IMR-90 (cell line): ENCODE data around the gene FAM229A. TPM values are rescaled to one million over a fixed set of nuclear protein-coding genes. Genes with fewer than 3 reads are reported as not detected.

Experiments used
- ATAC-seq: fragments of 200-7000 bp; cut with Tn5 transposase; 2 replicates; pipeline ENCODE4 v1.9.1; 2020; ENCODE audit warnings: low read depth, mild to moderate bottlenecking, moderate library complexity
- BruUV-seq: library from RNA; stranded (reverse); fragments of 400-500 nt; replicated peaks from 2 replicates; lab custom pipeline; 2021; lab: Mats Ljungman, UMichigan
- CTCF ChIA-PET: fragments of 300-600 bp; formaldehyde crosslinking; extraction: SDS; loops from one replicate; lab custom pipeline; 2021; ENCODE audit warnings: antibody characterized with exemption; lab: Yijun Ruan, JAX
- POLR2A ChIA-PET: fragments of 300-600 bp; sonication (Branson Sonifier 250); formaldehyde crosslinking; loops from one replicate; lab custom pipeline; 2022; ENCODE audit warnings: antibody characterized with exemption; ENCODE audit not compliant: unreplicated experiment; lab: Charles Lee
- DNase-seq: peaks from one replicate; pipeline ENCODE4 v3.0.0; 2013
- H2AFZ ChIP-seq: replicated peaks from 2 replicates; pipeline ENCODE3; 2013; ENCODE audit warnings: low read length, mild to moderate bottlenecking; ENCODE audit not compliant: poor library complexity
- H2AK5ac ChIP-seq: 2 replicates; pipeline ENCODE4 v1.6.1; 2013; ENCODE audit warnings: low read depth, low read length, inconsistent platforms
- H2AK9ac ChIP-seq: replicated peaks from 2 replicates; pipeline ENCODE3; 2013; ENCODE audit warnings: mild to moderate bottlenecking, low read depth, low read length, moderate library complexity; ENCODE audit not compliant: poor library complexity
- H2BK120ac ChIP-seq: 2 replicates; pipeline ENCODE4 v1.6.1; 2013; ENCODE audit warnings: low read depth, low read length, inconsistent platforms
- H2BK15ac ChIP-seq: 3 replicates; pipeline ENCODE4 v1.6.1; 2013; ENCODE audit warnings: low read depth, low read length, inconsistent platforms
- H2BK20ac ChIP-seq: 2 replicates; pipeline ENCODE4 v1.6.1; 2013; ENCODE audit warnings: low read depth, mild to moderate bottlenecking, inconsistent platforms, low read length, moderate library complexity
- H2BK5ac ChIP-seq: 2 replicates; pipeline ENCODE4 v1.6.1; 2013; ENCODE audit warnings: mild to moderate bottlenecking, low read depth, low read length, inconsistent platforms; ENCODE audit not compliant: poor library complexity, severe bottlenecking
- H3K14ac ChIP-seq: replicated peaks from 2 replicates; pipeline ENCODE4 v1.6.1; 2013; ENCODE audit warnings: low read depth, low read length, inconsistent platforms
- H3K18ac ChIP-seq: 2 replicates; pipeline ENCODE4 v1.6.1; 2013; ENCODE audit warnings: low read depth, low read length, control low read depth
- H3K23ac ChIP-seq: 2 replicates; pipeline ENCODE4 v1.6.1; 2013; ENCODE audit warnings: low read depth, low read length, inconsistent platforms
- H3K27ac ChIP-seq: 2 replicates; pipeline ENCODE4 v1.5.1; 2013; ENCODE audit warnings: mild to moderate bottlenecking, control low read depth, low read length; ENCODE audit not compliant: insufficient read depth
- H3K27me3 ChIP-seq: 2 replicates; pipeline ENCODE4 v1.6.1; 2013; ENCODE audit warnings: low read length; ENCODE audit not compliant: control insufficient read depth, insufficient read depth
- H3K36me3 ChIP-seq: 2 replicates; pipeline ENCODE4 v1.6.1; 2013; ENCODE audit warnings: low read length, mixed read lengths; ENCODE audit not compliant: control insufficient read depth, insufficient read depth
- H3K4ac ChIP-seq: 2 replicates; pipeline ENCODE4 v1.6.1; 2013; ENCODE audit warnings: low read depth, low read length, inconsistent platforms
- H3K4me1 ChIP-seq: 2 replicates; pipeline ENCODE4 v1.6.1; 2013; ENCODE audit warnings: low read length, mixed read lengths; ENCODE audit not compliant: control insufficient read depth, insufficient read depth
- H3K4me2 ChIP-seq: 2 replicates; pipeline ENCODE4 v1.6.1; 2013; ENCODE audit warnings: low read depth, mild to moderate bottlenecking, control low read depth, low read length, moderate library complexity
- H3K4me3 ChIP-seq: 2 replicates; pipeline ENCODE4 v1.5.1; 2013; ENCODE audit warnings: low read depth, mild to moderate bottlenecking, control low read depth, low read length, moderate library complexity; ENCODE audit not compliant: insufficient read depth
- H3K56ac ChIP-seq: 2 replicates; pipeline ENCODE4 v1.6.1; 2013; ENCODE audit warnings: low read length, inconsistent platforms; ENCODE audit not compliant: insufficient read depth; ENCODE audit errors: extremely low read depth
- H3K79me1 ChIP-seq, 2 experiments: 2 replicates each; pipeline ENCODE4 v1.6.1; 2013; ENCODE audit warnings: low read length in 2 of 2, inconsistent platforms in 1 of 2, low read depth in 1 of 2
- H3K9ac ChIP-seq: 2 replicates; pipeline ENCODE4 v1.6.1; 2013; ENCODE audit warnings: low read depth, low read length, control low read depth
- H3K9me1 ChIP-seq: 2 replicates; pipeline ENCODE4 v1.6.1; 2013; ENCODE audit warnings: low read length, inconsistent platforms; ENCODE audit not compliant: insufficient read depth
- H3K9me3 ChIP-seq: 2 replicates; pipeline ENCODE4 v1.6.1; 2013; ENCODE audit warnings: low read length; ENCODE audit not compliant: control insufficient read depth, insufficient read depth
- H4K20me1 ChIP-seq: 2 replicates; pipeline ENCODE4 v1.6.1; 2013; ENCODE audit warnings: low read length, inconsistent platforms; ENCODE audit not compliant: insufficient read depth
- H4K5ac ChIP-seq: 2 replicates; pipeline ENCODE4 v1.6.1; 2013; ENCODE audit warnings: mild to moderate bottlenecking, low read depth, low read length, control low read depth
- H4K8ac ChIP-seq, 2 experiments: 2 replicates each; pipeline ENCODE4 v1.6.1; 2013; ENCODE audit warnings: low read depth in 2 of 2, low read length in 2 of 2, control low read depth in 1 of 2, inconsistent platforms in 1 of 2
- H4K91ac ChIP-seq: 2 replicates; pipeline ENCODE4 v1.6.1; 2013; ENCODE audit warnings: low read depth, low read length, inconsistent platforms; ENCODE audit not compliant: insufficient read depth
- BHLHE40 ChIP-seq: fragments of 150-350 bp; IDR thresholded peaks from 2 replicates; pipeline ENCODE4 v1.6.1; 2016; ENCODE audit warnings: mild to moderate bottlenecking, low read depth, low read length
- CEBPB ChIP-seq: IDR thresholded peaks from 2 replicates; pipeline ENCODE4 v1.6.1; 2012; ENCODE audit warnings: low read depth, low read length, improper control_type of control experiment
- CHD1 ChIP-seq: IDR thresholded peaks from 2 replicates; pipeline ENCODE4 v1.6.1; 2012; ENCODE audit warnings: low read depth, low read length, improper control_type of control experiment
- ELK1 ChIP-seq: fragments of 150-350 bp; IDR thresholded peaks from 2 replicates; pipeline ENCODE4 v1.6.1; 2016; ENCODE audit warnings: low read depth, mild to moderate bottlenecking, low read length, moderate library complexity, borderline replicate concordance
- FOS ChIP-seq: fragments of 150-350 bp; IDR thresholded peaks from 2 replicates; pipeline ENCODE4 v1.6.1; 2016; ENCODE audit warnings: low read depth, low read length
- MAFK ChIP-seq: IDR thresholded peaks from 2 replicates; pipeline ENCODE4 v1.6.1; 2012; ENCODE audit warnings: low read depth, low read length, improper control_type of control experiment
- MAZ ChIP-seq: IDR thresholded peaks from 2 replicates; pipeline ENCODE4 v1.6.1; 2012; ENCODE audit warnings: low read depth, mild to moderate bottlenecking, low read length, improper control_type of control experiment, moderate library complexity, borderline replicate concordance
- MXI1 ChIP-seq: IDR thresholded peaks from 2 replicates; pipeline ENCODE4 v1.6.1; 2012; ENCODE audit warnings: low read depth, mild to moderate bottlenecking, low read length, moderate library complexity, borderline replicate concordance
- NFE2L2 ChIP-seq: fragments of 150-350 bp; IDR thresholded peaks from 2 replicates; pipeline ENCODE4 v1.6.1; 2016; ENCODE audit warnings: low read depth, mild to moderate bottlenecking, low read length
- POLR2A ChIP-seq: IDR thresholded peaks from 2 replicates; pipeline ENCODE4 v1.6.1; 2012; ENCODE audit warnings: mild to moderate bottlenecking, low read depth, low read length
- RAD21 ChIP-seq: IDR thresholded peaks from 2 replicates; pipeline ENCODE4 v1.6.1; 2012; ENCODE audit warnings: low read length, improper control_type of control experiment
- RCOR1 ChIP-seq: IDR thresholded peaks from 2 replicates; pipeline ENCODE4 v1.6.1; 2012; ENCODE audit warnings: mild to moderate bottlenecking, low read length, improper control_type of control experiment; ENCODE audit not compliant: insufficient replicate concordance
- RFX5 ChIP-seq: IDR thresholded peaks from 2 replicates; pipeline ENCODE4 v1.8.0; 2012; ENCODE audit warnings: low read depth, mild to moderate bottlenecking, low read length, moderate library complexity
- SMC3 ChIP-seq: fragments of 150-350 bp; IDR thresholded peaks from 2 replicates; pipeline ENCODE4 v1.6.1; 2016; ENCODE audit warnings: low read depth, mild to moderate bottlenecking, antibody characterized with exemption, low read length, moderate library complexity
- USF2 ChIP-seq: fragments of 150-350 bp; IDR thresholded peaks from 2 replicates; pipeline ENCODE4 v1.6.1; 2017; ENCODE audit warnings: mild to moderate bottlenecking, antibody characterized with exemption, low read length, low read depth
- WGBS, 2 experiments: methylation state at CpG; one replicate each; pipeline versions ENCODE4 v1.1.5 to v1.1.7; 2013; ENCODE audit warnings: missing lambda C conversion rate in 2 of 2; ENCODE audit not compliant: insufficient read length in 1 of 2; ENCODE audit errors: extremely low coverage in 2 of 2; 5-methylcytosine and 5-hydroxymethylcytosine counted together
- dilution Hi-C: fragments of 300-500 bp; cut with HindIII; formaldehyde crosslinking; loops from one replicate; pipeline ENCODE4 v1.14.3; 2018; ENCODE audit warnings: low sequenced_read_pairs; ENCODE audit not compliant: unreplicated experiment
- in situ Hi-C: fragments of 300-500 bp; cut with MboI; formaldehyde crosslinking; loops from 3 replicates; pipeline ENCODE4 v1.14.3; 2019; ENCODE audit warnings: low sequenced_read_pairs, inconsistent platforms, mixed read lengths
- intact Hi-C: fragments of 100-400 bp; cut with micrococcal nuclease; formaldehyde crosslinking; loops from 2 replicates; pipeline ENCODE4 v1.10.0; 2022
- polyA plus RNA-seq, 3 experiments: library from polyadenylated mRNA; depleted of rRNA; stranded (reverse); fragments of >200 nt; gene quantifications; 2 replicates each; pipeline ENCODE4 v1.2.3, GENCODE V29; 2012; ENCODE audit warnings: low replicate concordance in 1 of 3
- total RNA-seq: library from RNA; depleted of rRNA; stranded (reverse); fragments of >200 nt; gene quantifications from 2 replicates; pipeline ENCODE4 v1.2.3, GENCODE V29; 2012
- TF ChIP-seq, protein P1 (sequence below): conservative IDR thresholded peaks from 2 replicates; pipeline ENCODE4 v1.5.1; 2012; ENCODE audit warnings: mild to moderate bottlenecking, low read depth, low read length, improper control_type of control experiment

The FAM229A gene
- total and polyA plus RNA-seq, 2 of the 4 experiments (the other 2 are of a cell fraction): 0.36 to 4.3 TPM

DNA sequence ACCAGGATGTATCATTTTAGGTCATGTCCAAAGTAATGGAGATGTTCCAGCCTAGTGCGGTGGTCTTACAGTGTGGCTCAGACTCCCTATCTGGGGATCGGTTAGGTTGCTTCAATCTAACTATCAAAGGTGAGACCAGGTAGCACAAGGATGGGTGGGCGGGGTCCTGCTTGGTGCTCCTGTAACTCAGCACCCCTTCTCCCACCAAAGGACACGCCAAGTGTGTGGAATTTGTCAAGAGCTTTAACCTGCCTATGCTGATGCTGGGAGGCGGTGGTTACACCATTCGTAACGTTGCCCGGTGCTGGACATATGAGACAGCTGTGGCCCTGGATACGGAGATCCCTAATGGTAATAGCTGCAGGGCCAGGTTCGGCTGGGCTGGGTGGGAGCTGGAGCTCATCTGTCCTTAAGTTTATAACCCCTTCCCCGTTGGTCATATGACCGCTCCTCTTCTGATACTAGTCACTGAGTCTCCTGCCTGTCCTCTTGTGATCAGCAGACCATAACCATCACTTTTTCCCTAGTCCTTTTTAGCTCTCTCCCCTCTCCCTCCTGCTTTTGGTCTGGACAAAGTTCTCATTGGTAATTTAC, 31.6 kb downstream of the FAM229A start:
- Histone ChIP-seq H3K4me3 (no peak overlapping the region), H3K4me2 (no peak overlapping the region), H2AFZ (no peak overlapping the region), H2BK5ac (no peak overlapping the region), H3K14ac (no peak overlapping the region), H3K9me3 (no peaks in the 10 kb centered on the region), H2BK120ac (no peak overlapping the region), H3K4me1 (peaks cover 1% of the 10 kb centered on the region), H3K9me1 (peaks cover 19% of the 10 kb centered on the region; the same call in 1 of the 2 replicates), H2BK15ac (no peak overlapping the region), H2BK20ac (no peak overlapping the region), H3K27me3 (no peaks in the 10 kb centered on the region), H3K36me3 (peaks cover 69% of the 10 kb centered on the region), H3K79me1 (peaks cover 19 to 72% of the 10 kb centered on the region in 2 experiments; a peak in 3 of 4 replicates), H4K5ac (no peak overlapping the region), H2AK9ac (no peak overlapping the region), H4K20me1 (peaks cover 34% of the 10 kb centered on the region), H3K56ac (no peak overlapping the region), H3K18ac (no peak overlapping the region), H3K27ac (no peak overlapping the region), H2AK5ac (no peak overlapping the region), H3K4ac (no peak overlapping the region), H4K8ac (no peak overlapping the region), H3K9ac (no peak overlapping the region), H4K91ac (no peak overlapping the region), H3K23ac (no peak overlapping the region)
- WGBS, 2 experiments: 79% methylated on average over 7 of the region's 12 CpGs; no CpG with 5 or more reads in 1 of the 2 experiments
- no peak for TF ChIP-seq ELK1
- no peak for TF ChIP-seq BHLHE40
- TF ChIP-seq POLR2A: no peak
- TF ChIP-seq CEBPB: no peak
- no peak for TF ChIP-seq RAD21
- no peak for TF ChIP-seq USF2
- TF ChIP-seq RFX5: no peak
- TF ChIP-seq NFE2L2: no peak
- TF ChIP-seq, protein P1, sequence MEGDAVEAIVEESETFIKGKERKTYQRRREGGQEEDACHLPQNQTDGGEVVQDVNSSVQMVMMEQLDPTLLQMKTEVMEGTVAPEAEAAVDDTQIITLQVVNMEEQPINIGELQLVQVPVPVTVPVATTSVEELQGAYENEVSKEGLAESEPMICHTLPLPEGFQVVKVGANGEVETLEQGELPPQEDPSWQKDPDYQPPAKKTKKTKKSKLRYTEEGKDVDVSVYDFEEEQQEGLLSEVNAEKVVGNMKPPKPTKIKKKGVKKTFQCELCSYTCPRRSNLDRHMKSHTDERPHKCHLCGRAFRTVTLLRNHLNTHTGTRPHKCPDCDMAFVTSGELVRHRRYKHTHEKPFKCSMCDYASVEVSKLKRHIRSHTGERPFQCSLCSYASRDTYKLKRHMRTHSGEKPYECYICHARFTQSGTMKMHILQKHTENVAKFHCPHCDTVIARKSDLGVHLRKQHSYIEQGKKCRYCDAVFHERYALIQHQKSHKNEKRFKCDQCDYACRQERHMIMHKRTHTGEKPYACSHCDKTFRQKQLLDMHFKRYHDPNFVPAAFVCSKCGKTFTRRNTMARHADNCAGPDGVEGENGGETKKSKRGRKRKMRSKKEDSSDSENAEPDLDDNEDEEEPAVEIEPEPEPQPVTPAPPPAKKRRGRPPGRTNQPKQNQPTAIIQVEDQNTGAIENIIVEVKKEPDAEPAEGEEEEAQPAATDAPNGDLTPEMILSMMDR: no peak
- no peak for TF ChIP-seq CHD1
- TF ChIP-seq MAFK: no peak
- TF ChIP-seq FOS: no peak
- TF ChIP-seq RCOR1: no peak
- TF ChIP-seq MAZ: no peak
- TF ChIP-seq MXI1: no peak
- TF ChIP-seq SMC3: no peak
- POLR2A ChIA-PET: no interaction called here
- ATAC-seq (no peak), DNase-seq (no peak)
- dilution Hi-C loops: no loop called here
- CTCF ChIA-PET: no interaction called here
- BruUV-seq: no TSS peak
- in situ Hi-C loops: no loop called here
- intact Hi-C loops: loop anchor here (5.0 kb wide), 1 partner anchor 88 kb away; no protein-coding TSS in a partner anchor
